ENCODE results near the gene IGLL5.

IGLL5 gene

DNA sequence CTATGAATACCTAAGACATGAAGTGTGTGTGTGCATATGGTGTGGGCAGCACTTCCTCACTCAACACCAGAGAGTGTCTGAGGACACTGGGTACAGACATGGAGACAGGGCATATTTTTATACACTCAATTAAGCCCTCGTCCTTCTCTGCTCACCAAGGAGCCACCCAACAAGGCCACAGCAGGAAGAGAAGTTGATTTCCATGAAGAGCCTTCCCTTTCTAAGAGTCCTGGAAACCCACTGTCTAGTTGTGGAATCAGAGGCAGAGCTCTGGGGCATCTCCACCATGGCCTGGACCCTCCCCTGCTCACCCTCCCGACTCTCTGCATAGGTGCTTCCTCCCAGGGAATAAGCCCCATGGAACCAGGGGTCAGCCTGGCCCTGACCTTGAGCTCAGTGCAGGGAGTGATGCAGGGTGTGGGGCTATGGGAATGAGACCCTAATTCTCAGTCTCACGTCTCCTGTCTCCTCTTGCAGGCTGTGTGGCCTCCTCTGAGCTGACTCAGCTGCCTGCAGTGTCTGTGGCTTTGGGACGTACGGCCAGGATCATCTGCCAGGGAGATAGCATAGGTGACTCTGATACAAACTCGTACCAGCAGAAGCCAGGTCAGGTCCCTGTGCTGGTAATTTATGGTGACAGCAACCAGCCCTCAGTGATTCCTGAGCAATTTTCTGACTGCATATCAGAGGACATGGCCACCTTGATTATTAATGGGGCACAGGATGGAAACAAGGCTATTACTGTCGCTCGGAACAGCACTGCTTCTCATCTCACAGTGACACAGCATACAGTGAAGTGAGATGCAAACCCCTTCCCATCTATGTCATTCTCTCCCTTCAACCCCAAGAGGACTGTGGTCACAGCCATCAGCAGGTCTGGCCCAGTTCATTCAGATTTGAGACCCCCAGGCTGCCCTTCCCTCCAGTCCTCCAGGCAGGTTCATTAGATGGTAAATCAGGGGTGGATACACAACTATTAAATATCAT lies 14.6 kb upstream of the IGLL5 start:
- DNase-seq (ENCODE audit: low spot score), result no peak
- no peaks in the 10 kb centered on the region for H3K36me3 ChIP-seq (ENCODE audit: low read depth)
- peaks cover 6% of the 10 kb centered on the region for H3K9me3 ChIP-seq (ENCODE audit: severe bottlenecking)

DNA sequence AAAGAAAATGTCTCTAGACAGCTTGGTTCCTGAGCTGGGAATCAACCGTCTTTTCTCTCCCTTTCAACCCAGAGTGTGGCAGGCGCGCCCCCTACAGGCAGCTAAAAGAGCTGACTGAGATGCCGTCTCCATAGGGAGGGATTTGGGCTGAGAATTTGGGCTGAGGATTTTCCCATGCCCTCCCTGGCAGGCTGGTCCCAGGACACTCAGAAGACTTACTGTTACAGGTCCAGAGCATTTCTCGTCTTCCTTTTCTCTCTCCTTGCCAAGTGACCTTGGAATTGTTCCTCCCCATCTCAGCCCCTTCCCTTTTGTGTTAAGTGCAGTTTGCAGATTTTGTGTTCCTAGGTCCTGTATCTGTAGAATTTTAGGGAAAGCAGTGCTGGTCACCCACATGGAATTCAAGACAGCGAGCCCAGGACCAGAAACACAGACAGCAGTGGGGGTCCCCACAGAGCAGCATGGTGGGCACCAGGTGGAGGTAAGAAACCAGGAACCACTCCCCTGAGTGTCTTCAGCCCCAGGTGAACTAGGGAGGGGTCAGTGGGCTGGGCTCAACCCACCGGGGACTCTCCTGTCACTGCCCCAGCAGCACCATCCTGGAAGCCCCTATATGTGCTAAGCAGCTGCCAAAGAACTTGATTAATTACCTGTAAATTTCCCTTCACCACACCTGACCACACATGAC lies 9.9 kb upstream of the IGLL5 start:
- Histone ChIP-seq H3K4me3 (ENCODE audit: severe bottlenecking) (no peak overlapping the region), H3K27ac (ENCODE audit: poor library complexity, severe bottlenecking) (no peak overlapping the region), H3K9me3 (ENCODE audit: severe bottlenecking) (peaks cover 6% of the 10 kb centered on the region), H3K36me3 (ENCODE audit: low read depth) (no peaks in the 10 kb centered on the region), H3K27me3 (ENCODE audit: insufficient read depth, poor library complexity, severe bottlenecking) (no peaks in the 10 kb centered on the region), H3K4me1 (ENCODE audit: insufficient read depth, poor library complexity, severe bottlenecking) (no peaks in the 10 kb centered on the region)
- TF ChIP-seq, protein P1, sequence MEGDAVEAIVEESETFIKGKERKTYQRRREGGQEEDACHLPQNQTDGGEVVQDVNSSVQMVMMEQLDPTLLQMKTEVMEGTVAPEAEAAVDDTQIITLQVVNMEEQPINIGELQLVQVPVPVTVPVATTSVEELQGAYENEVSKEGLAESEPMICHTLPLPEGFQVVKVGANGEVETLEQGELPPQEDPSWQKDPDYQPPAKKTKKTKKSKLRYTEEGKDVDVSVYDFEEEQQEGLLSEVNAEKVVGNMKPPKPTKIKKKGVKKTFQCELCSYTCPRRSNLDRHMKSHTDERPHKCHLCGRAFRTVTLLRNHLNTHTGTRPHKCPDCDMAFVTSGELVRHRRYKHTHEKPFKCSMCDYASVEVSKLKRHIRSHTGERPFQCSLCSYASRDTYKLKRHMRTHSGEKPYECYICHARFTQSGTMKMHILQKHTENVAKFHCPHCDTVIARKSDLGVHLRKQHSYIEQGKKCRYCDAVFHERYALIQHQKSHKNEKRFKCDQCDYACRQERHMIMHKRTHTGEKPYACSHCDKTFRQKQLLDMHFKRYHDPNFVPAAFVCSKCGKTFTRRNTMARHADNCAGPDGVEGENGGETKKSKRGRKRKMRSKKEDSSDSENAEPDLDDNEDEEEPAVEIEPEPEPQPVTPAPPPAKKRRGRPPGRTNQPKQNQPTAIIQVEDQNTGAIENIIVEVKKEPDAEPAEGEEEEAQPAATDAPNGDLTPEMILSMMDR (IDR thresholded peaks at IDR 0.05; ENCODE audit: poor library complexity, severe bottlenecking), result peak; percentile 68
- ATAC-seq (ENCODE audit: low read depth), result peak; percentile 40; the same call in 1 of the 3 replicates
- DNase-seq (ENCODE audit: low spot score), result no peak

More for the DNA sequence above, 14.6 kb upstream of the IGLL5 start:
- Histone ChIP-seq H3K27ac (ENCODE audit: poor library complexity, severe bottlenecking) (no peak overlapping the region), H3K4me1 (ENCODE audit: insufficient read depth, poor library complexity, severe bottlenecking) (no peaks in the 10 kb centered on the region), H3K27me3 (ENCODE audit: insufficient read depth, poor library complexity, severe bottlenecking) (no peaks in the 10 kb centered on the region), H3K4me3 (ENCODE audit: severe bottlenecking) (no peak overlapping the region)
- ATAC-seq (ENCODE audit: low read depth), result no peak
- TF ChIP-seq, protein P1 (IDR thresholded peaks at IDR 0.05; ENCODE audit: poor library complexity, severe bottlenecking), result no peak

DNA sequence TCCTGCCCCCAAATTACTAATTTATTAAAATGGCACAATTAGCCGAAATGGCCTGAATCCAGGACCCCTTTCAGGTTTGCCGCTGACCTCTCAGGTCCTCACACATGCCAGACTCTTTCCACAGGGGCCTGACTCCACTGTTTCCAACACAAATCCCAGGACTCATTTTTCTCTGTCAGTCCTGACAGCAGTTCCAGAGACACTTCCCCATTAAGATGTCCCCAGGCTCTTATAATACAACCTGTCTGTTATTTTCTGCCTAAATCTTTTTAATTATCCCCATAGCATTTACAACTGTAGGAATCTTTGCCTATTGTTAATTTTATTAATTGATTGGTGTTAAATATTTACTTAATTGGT lies 9.4 kb upstream of the IGLL5 start:
- DNase-seq (ENCODE audit: low spot score) (no peak), ATAC-seq (ENCODE audit: low read depth) (no peak)
- no peaks in the 10 kb centered on the region for H3K27me3 ChIP-seq (ENCODE audit: insufficient read depth, poor library complexity, severe bottlenecking)
- H3K27ac ChIP-seq (ENCODE audit: poor library complexity, severe bottlenecking), result no peak overlapping the region
- H3K36me3 ChIP-seq (ENCODE audit: low read depth), result no peaks in the 10 kb centered on the region
- TF ChIP-seq, protein P1 (IDR thresholded peaks at IDR 0.05; ENCODE audit: poor library complexity, severe bottlenecking), result no peak
- no peaks in the 10 kb centered on the region for H3K4me1 ChIP-seq (ENCODE audit: insufficient read depth, poor library complexity, severe bottlenecking)
- peaks cover 6% of the 10 kb centered on the region for H3K9me3 ChIP-seq (ENCODE audit: severe bottlenecking)
- H3K4me3 ChIP-seq (ENCODE audit: severe bottlenecking), result no peak overlapping the region

DNA sequence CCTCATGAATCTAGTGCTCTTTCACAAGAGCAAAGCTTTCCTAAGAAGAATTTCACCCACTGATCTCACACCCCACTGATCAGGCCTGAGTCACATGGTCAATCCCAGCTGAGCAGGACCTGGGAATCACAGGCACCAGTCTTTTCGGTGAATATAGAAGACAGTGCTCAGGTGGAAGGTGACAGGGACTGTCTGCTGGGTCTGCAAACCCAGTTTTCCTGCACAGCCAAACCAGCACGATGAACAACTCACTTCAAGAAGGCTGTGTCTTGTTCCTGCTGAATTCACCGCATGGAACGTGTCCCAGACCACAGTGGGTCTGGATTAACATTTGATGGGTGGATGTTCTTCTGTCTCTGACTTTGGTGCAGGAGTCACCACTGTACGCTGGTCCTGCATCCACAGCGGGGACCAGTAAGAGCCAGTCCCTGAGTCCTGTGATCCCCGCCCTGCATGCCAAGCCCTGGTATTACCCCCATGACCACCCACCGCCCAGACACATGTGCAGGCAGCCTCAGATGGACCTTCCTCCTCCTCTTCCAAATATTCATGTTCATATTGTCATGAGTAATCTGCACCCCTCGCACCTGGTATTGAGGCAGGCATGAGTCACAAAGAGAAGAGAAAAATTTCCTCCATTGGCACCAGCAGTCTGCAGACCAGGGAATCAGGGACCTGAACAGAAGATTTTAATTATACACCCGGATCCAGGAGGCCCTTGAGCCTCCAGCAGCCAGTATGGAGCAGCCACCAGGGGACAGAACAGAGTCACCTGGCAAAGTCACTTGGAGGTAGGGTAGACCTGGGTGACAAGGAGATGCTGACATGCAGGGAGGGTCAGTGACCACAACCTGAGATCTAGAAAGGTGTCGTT lies 8.6 kb upstream of the IGLL5 start:
- ATAC-seq (ENCODE audit: low read depth) (no peak), DNase-seq (ENCODE audit: low spot score) (no peak)
- no peaks in the 10 kb centered on the region for H3K4me1 ChIP-seq (ENCODE audit: insufficient read depth, poor library complexity, severe bottlenecking)
- H3K36me3 ChIP-seq (ENCODE audit: low read depth), result no peaks in the 10 kb centered on the region
- H3K27ac ChIP-seq (ENCODE audit: poor library complexity, severe bottlenecking), result no peak overlapping the region
- H3K9me3 ChIP-seq (ENCODE audit: severe bottlenecking), result peaks cover 11% of the 10 kb centered on the region
- TF ChIP-seq, protein P1 (IDR thresholded peaks at IDR 0.05; ENCODE audit: poor library complexity, severe bottlenecking), result no peak
- H3K4me3 ChIP-seq (ENCODE audit: severe bottlenecking), result no peak overlapping the region
- no peaks in the 10 kb centered on the region for H3K27me3 ChIP-seq (ENCODE audit: insufficient read depth, poor library complexity, severe bottlenecking)

All from RWPE2 (cell line).